Occipital lobe (tissue), 2 donors: ENCODE results near the gene TOB1. TPM values are rescaled to one million over a fixed set of nuclear protein-coding genes. Genes with fewer than 3 reads are reported as not detected.
A peak's percentile ranks its signal among the peaks of the same experiment; 100 is the strongest.

ENCODE experiments used
- DNase-seq: peaks from one replicate; lab custom pipeline; 2025; lab: John Stamatoyannopoulos, UW
- total RNA-seq: library from RNA; depleted of rRNA; stranded (reverse); fragments of >200 nt; gene quantifications from one replicate; pipeline ENCODE4 v1.2.3, GENCODE V29; 2014

Gene TOB1
- total RNA-seq, 1 donor from 2014 or later: 15.0 TPM

DNA sequence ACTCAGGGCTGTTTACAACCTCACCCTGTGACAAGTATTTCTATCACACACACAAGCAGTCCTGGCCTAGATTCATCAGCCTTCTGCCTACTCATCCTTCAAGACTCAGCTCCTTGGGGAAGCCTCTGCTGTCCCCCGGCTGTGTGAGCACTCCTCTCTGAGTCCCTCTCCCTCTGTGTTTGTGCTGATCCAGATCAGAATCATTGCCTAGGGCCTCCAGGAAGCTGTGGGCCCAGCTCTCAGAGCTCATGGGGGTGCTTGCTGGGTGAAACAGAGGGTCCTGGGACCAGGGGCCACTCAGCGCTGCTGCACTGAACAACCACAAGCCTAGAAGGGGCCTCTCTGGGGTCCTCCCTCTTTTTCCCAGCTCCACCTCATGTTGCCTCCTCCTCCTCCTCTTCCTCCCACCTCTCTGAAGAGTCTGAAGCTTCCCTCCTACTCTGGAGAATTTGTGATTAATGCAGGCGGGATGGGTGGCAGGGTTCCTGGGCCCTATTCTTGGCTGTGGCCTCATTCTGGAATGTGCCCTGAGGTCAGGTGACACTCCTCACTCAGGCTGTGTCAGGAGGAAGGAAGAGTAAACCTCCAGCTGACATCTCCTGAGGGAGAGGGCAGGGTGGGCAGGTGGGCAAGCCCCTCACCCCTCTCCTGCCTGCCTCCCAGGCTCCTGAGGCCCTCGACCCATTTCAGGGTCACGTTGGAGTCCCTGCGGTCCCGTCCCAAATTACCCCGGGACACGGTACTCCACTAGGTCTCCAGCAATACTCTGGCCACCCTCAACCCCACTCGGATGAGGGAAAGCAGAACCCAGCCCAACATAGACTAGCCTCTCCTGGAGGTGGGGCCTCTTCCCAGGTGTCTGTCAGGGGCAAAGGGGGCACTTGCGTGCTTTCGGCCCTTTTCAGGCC is 20.7 kb downstream of the TOB1 start:
- DNase-seq: peak; percentile 28

DNA sequence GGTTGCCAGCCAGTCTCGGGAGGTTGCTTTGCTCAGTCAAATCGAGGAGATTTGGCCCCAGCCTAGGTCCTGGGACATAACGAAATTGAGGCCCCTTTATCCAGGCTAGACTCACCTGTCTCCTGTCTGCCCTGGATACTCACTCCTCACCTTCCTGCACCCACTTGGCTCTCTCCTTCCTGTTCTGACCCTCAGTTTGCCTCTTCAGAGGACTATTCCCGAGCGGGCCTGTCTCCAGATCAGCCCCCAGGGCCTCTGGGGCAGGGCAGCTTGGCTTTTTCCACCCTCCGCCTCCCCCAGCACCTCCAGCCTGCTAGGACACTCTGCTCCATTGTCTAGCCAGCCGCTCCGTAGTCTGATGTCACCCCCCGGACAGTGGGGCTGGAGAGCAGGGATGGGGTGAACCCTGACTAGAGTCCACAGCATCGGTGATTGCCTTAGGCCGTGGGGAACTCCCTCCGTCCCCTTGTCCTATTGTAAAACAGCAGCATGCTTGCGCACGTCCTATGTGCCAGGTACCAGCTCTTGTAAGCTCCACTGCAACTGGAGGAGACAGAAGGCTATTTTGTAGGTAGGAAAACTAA is 21.9 kb downstream of the TOB1 start:
- no peak for DNase-seq

DNA sequence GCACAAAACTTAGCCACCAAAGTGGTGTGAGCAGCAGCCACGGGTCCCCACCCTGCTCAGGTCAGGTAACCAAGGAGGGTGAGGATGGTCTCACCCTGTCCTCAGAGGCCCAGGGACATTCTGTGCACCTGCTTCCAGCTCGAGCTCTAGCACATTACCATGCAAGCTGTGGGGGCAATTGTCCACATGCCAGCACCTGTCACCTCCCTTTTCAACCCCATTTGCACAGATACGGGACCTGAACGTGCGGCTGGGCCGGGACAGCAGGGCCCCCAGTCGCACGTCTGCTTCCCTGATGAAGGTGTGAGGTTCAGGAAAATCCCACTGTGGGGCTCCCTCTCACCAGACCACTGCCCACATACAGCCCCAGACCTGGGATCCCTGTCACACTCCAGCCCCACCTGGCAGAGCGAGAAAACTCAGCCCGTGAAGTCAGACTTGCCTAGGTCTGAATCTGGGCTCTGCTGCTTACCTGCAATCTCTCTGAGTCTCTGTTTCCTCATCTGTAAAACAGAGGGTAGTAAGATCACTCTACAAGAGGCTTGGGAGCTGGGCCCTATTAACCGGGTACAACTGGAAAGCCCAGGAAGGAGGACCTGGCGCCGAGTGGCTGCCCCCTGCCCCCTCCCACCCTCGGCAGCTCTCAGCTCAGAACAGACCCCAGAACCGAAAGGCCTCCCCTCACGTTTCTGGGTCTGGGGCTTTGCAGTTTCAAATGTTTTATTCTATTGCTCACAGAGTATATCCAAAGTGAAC is 22.8 kb downstream of the TOB1 start:
- no peak for DNase-seq

DNA sequence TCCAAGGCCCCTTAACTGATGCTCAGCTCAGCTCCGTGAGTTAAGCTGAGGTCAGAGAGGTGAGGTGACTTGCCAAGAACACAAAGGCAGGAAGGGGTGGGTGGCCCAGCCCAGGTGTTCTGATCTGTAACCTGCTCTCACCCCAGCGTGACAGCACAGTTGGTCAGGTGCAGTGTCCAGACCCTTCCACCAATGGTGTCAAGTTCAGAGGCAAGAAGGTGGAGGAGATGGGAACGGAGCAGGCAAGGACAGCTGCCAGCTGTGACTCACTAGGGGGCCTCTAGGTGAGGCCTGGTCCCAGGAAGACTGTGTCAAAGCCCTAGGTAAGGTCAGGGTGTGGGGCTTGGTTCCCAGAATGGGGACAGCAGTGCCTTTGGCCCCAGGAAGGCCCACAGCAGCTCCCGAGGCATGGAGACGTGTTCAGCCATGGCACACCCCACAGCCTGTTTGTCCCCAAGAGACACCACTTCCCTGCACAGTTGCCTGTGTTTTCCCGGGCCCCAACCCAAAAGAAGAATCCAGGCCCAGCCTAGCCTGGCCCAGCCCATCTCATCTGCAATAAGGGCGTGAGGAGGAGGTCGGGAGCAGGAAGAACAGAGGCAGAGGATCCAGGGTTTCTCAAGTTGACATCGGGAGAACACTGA is 23.5 kb downstream of the TOB1 start:
- no peak for DNase-seq

DNA sequence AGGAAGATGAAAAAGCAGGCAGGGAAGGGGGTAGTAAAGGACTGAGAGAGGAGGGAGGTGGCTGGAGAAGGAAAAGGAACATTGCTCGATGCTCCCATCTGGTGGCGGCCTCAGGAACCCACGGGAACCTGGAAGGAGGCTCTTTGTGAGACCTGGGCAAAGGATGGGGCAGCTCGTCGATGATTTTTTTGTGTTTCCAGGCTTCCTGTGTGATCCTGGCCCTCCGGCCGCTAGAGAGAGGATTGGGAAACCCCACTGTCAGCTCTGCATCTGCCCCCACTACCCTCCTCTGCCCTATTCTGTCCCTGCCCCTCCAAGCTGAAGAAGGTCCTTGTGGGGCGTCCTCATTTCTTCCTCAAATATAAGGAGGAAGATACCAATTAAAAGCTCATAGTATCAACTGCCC is 24.2 kb downstream of the TOB1 start:
- DNase-seq: peak; percentile 42

DNA sequence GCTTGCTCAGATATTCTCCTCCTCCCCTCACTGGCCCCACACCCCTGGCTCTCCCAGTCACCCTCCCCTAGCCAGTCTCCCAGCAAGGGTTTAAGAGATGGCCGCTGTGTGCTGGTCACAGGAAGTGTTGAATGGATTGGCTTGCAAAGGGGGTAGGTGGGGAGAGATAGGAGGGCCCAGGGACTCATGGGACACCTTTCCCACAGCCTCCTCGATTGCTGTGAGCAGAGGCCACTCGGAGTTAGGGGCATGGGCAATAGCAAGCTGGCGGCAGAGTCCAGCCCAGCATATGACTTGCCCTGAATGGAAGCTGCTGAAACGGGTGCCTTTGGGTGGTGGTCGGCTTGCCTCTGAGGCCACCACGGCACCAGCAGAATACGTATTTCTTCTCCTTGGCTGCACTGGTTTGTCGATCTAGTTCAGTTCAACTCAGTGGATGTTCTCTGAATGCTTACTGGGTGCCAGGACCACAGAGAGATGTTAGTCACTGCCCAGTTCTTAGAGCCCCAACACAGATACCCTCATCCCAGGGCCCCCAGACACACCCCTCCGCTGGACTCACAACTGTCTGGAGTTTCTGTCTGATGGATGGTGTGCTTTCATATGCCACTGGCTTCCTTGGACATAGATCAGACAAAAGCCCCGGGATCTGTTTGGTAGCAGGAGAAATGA is 24.7 kb downstream of the TOB1 start:
- no peak for DNase-seq

DNA sequence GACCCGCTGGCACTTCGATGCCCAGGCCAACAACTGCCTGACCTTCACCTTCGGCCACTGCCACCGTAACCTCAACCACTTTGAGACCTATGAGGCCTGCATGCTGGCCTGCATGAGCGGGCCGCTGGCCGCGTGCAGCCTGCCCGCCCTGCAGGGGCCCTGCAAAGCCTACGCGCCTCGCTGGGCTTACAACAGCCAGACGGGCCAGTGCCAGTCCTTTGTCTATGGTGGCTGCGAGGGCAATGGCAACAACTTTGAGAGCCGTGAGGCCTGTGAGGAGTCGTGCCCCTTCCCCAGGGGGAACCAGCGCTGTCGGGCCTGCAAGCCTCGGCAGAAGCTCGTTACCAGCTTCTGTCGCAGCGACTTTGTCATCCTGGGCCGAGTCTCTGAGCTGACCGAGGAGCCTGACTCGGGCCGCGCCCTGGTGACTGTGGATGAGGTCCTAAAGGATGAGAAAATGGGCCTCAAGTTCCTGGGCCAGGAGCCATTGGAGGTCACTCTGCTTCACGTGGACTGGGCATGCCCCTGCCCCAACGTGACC is 25.8 kb downstream of the TOB1 start:
- DNase-seq: no peak

DNA sequence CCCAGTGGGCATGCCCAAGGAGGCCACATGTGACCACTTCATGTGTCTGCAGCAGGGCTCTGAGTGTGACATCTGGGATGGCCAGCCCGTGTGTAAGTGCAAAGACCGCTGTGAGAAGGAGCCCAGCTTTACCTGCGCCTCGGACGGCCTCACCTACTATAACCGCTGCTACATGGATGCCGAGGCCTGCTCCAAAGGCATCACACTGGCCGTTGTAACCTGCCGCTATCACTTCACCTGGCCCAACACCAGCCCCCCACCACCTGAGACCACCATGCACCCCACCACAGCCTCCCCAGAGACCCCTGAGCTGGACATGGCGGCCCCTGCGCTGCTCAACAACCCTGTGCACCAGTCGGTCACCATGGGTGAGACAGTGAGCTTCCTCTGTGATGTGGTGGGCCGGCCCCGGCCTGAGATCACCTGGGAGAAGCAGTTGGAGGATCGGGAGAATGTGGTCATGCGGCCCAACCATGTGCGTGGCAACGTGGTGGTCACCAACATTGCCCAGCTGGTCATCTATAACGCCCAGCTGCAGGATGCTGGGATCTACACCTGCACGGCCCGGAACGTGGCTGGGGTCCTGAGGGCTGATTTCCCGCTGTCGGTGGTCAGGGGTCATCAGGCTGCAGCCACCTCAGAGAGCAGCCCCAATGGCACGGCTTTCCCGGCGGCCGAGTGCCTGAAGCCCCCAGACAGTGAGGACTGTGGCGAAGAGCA is 26.4 kb downstream of the TOB1 start:
- no peak for DNase-seq

DNA sequence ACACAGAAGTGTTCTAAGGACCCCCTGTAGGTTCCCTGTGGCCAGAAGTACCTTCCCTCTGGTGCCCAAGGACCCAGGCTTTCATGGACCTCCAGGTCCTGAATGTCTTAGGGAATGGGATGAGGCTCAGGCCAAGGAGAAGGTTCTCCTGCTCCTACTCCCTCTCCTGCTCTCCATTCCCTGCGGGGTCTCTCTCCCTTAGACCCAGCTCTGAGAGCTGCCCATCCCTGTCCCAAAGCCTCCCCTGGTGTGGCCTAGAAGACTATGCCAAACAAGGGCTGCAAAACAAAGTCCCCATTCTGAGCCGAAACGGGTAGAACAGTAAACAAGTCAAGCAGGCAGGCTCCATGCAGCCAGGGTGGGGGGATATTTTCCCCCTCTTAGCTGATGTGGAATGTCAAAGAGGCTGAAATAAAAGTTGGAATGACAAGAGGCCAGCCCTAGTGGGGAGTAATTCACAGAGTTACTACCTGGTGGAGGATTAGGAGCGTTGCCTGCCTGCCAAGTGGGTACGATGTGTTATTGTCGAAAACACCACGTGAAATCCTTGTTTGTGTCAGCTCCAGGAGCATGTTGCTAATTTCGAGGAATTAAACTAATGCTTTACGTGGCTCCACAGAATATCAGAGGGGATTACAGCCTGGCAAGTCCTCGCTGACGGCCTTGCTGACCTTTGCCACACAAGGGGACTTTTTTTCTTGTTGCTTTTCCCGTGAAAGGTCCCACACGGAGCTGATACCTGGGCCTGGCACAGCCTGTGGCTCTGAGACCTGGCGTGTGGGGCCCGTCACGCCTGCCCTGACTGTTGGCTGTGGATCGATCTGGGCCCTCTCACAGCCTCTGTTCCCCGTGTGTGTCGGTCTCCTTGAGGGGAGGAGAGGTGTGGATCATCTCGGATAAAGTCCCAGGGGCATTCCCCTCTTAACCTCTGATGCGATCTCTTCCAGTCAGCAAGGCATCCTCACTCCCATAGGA is 27.9 kb downstream of the TOB1 start:
- DNase-seq: no peak

DNA sequence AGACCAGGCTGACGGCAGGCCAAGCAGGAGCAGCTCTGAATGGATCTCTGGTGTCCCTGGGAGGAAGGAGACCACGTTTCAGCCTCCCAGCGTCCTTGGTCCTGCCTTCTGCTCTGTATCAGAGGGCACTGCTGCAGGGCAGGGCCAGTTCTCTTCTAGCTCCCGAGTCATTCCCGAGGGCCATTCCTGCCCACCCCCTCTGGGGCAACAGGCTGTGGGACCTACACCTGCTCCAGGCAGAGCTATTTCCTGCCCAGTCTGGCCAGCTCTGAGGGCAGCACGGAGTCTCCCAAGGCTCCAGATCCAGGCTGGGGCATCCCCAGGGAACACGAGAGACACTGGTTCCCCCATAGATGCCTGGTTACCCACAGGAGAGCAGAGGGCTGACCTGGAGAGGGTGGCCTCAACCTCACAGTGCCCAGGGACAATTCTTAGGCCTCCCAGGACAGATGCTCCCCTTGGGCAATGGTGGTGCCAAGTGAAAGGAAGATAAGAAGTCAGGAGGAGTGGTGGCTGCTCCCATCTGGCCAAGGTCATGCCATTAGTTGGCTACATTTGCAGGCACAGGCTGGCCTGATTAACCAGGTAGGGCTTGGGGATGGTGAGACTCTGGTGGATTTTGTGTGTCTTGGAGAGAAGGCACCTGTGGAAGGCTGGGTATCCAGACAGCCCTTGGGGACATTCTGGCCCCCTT is 28.7 kb downstream of the TOB1 start:
- DNase-seq: no peak

DNA sequence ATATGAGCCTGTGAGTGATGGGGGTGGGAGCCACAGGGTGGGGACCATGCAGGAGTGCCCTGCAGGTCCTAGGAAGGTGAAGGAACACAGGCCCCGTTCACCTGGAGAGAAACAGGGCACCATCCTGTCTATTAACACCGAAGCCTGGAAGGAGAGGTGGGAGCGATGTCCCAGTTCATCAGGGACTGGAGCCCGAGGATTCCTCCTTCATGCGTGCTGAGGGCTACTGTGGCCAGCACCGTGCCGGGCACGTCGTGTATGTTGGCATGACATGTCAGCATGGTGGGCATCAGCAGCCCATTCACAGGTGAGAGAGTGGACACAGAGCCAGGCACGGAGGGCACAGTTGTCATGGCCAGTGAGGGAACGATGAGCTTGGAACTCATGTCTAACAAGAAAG is 29.3 kb downstream of the TOB1 start:
- no peak for DNase-seq

DNA sequence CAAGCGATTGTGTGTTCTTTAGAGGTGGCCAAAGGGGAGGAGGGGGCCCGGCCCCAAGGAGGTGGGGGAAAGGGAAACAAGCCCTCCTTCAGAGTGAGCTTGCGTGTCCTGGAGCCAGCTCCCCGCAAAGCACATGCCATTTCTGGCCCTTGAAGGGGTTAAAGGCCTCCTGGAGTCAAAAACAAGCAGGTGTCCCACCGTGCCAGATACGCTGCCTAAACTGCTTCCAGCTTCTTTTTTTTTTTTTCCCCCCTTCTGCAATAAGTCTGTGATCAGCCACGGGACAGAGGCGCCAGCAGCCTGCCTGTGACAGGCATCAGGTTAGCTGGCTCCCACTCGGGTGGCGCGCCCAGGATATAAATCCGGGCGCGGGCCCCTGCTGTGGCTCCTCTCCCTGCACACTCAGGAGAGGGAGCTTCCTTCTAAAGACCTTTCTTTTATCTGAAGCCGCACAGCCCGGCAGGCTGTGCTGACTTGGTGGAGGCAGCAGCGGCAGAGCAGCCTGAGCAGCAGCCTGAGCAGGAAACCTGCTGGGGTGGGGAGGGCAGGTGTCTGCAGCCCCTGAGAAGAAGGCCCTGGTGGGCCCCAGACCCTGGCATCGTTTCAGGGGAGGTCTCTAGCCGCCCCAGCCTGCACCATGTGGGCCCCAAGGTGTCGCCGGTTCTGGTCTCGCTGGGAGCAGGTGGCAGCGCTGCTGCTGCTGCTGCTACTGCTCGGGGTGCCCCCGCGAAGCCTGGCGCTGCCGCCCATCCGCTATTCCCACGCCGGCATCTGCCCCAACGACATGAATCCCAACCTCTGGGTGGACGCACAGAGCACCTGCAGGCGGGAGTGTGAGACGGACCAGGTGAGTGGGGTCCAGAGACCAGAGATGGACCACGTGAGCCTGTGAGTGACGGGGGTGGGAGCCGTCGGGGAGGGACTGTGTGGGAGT is 30.6 kb downstream of the TOB1 start, which contains the start of gene WFIKKN2:
Gene WFIKKN2, plus strand, starts transcription at position 286 of the 934 bp plus-strand sequence. Its CDS starts 352 bp downstream, at position 638.
- no peak for DNase-seq

DNA sequence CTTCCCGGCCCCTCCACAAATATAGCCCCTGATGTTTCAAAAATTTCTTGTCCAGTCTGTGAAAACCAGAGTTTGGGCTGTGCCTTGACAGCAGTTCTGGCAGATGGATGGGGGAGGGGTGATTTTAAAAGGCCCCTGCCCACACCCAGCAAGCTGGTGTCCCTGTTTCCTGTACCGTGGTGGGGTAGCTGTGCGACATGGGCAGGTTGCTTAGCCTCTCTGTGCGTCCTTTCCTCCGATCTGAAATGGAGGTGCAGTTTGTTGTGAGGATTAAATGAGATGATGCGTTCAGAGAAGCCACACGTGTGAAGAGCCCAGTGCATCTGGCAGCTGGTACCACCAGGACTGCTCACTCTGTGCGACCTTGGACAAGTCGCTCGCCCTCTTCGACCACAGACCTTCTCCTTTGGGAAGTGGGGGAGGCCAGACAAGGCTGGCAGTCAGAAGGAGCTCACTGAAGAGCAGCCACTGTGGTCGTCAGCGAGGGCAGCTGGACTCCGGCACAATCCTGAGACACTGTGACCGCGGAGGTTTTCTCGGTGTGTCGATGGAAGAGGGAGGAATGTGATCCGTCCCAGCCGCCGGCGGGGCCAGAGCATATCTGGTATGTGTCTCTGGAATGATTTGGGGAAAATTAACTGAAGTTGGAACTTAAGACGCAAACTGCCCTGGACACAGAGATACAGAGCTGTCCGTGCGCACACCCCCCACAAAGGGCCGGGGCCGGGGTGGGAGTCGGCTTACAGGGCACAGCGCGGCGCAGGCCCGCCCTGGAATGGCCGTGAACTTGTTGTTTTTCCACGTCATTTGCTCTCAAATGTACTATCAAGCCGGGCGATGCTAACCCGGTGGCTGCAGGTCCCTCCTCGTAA is 31.5 kb downstream of the TOB1 start:
- DNase-seq: no peak

DNA sequence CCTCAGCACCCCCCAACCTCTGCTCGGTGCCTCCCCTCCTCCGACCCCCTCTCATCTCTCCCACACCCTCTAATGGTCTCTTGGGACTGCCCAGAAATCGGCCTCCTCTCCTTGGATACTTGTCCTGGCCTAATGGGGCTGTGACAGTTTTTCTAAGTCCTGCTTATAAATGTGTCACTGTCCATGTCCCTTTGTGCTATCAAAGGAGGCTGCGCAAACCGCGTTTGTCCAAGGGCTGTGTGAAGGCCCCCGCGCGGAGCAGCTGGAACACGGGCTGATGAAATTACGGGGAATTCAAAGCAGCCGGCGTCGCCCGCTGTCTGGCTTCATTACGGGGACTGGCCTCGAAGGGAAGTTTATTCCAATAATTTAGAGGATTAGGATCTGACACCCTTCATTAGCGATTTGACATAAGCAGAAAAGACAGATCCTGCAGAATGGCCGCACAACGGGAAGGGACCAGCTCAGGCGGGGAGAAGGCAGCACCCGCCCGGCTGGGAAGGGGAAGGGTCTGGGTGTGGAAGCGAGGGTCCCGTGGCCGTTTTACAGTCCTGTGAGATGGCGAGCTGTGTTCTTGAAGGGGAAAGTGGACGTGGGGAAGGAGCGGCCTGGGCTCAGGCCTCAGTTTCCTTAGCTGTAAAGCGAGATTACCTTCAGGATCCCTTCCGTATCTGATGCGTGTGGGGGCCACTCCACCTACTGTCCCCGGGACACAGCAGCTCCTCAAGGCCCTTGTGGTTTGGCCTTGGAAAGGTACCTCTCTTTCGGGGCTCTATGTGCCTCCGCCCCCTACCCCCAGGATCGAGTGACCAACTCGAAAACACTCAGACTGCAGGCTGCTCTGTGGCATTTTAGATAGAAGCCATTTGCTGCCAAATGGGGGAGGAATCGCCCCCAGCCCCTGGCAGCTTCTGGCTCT is 32.4 kb downstream of the TOB1 start:
- DNase-seq: no peak

DNA sequence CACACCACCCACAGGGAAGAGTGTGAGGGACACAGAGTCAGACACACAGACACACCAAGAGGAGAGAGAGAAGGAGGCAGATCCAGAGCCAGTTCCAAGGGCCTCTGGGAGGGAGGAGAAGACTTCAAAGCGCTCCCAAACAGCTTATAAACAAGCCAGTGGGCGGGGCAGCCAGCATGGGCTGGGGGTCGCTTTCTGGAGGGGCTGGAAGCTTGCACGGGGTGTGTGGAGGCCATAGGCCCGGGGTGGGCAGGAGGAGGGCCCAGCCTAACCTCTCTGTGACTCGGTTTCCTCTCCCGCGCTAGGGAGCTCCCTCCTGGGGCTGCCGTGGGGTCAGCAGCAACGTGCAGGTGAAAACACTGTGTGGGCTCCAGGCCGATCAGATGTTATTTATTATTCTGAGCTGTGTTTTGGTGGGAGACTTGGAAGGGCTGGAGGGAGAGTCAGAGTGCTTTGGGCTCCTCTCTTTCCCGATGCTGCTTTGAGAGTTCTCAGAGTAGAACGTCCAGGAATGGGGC is 33.2 kb downstream of the TOB1 start:
- no peak for DNase-seq
